IMR-90 (cell line): ENCODE results near the gene CWC27. TPM values are rescaled to one million over a fixed set of nuclear protein-coding genes. Genes with fewer than 3 reads are reported as not detected.
A peak's percentile ranks its signal among the peaks of the same experiment; 100 is the strongest.

Source experiments
- ATAC-seq: fragments of 200-7000 bp; cut with Tn5 transposase; 2 replicates; pipeline ENCODE4 v1.9.1; 2020; ENCODE audit warnings: low read depth, mild to moderate bottlenecking, moderate library complexity
- BruUV-seq: library from RNA; stranded (reverse); fragments of 400-500 nt; replicated peaks from 2 replicates; lab custom pipeline; 2021; lab: Mats Ljungman, UMichigan
- CTCF ChIA-PET: fragments of 300-600 bp; formaldehyde crosslinking; extraction: SDS; loops from one replicate; lab custom pipeline; 2021; ENCODE audit warnings: antibody characterized with exemption; lab: Yijun Ruan, JAX
- POLR2A ChIA-PET: fragments of 300-600 bp; sonication (Branson Sonifier 250); formaldehyde crosslinking; loops from one replicate; lab custom pipeline; 2022; ENCODE audit warnings: antibody characterized with exemption; ENCODE audit not compliant: unreplicated experiment; lab: Charles Lee
- DNase-seq: peaks from one replicate; pipeline ENCODE4 v3.0.0; 2013
- H2AFZ ChIP-seq: replicated peaks from 2 replicates; pipeline ENCODE3; 2013; ENCODE audit warnings: low read length, mild to moderate bottlenecking; ENCODE audit not compliant: poor library complexity
- H2AK5ac ChIP-seq: 2 replicates; pipeline ENCODE4 v1.6.1; 2013; ENCODE audit warnings: low read depth, low read length, inconsistent platforms
- H2AK9ac ChIP-seq: replicated peaks from 2 replicates; pipeline ENCODE3; 2013; ENCODE audit warnings: mild to moderate bottlenecking, low read depth, low read length, moderate library complexity; ENCODE audit not compliant: poor library complexity
- H2BK120ac ChIP-seq: 2 replicates; pipeline ENCODE4 v1.6.1; 2013; ENCODE audit warnings: low read depth, low read length, inconsistent platforms
- H2BK15ac ChIP-seq: 3 replicates; pipeline ENCODE4 v1.6.1; 2013; ENCODE audit warnings: low read depth, low read length, inconsistent platforms
- H2BK20ac ChIP-seq: 2 replicates; pipeline ENCODE4 v1.6.1; 2013; ENCODE audit warnings: low read depth, mild to moderate bottlenecking, inconsistent platforms, low read length, moderate library complexity
- H2BK5ac ChIP-seq: 2 replicates; pipeline ENCODE4 v1.6.1; 2013; ENCODE audit warnings: mild to moderate bottlenecking, low read depth, low read length, inconsistent platforms; ENCODE audit not compliant: poor library complexity, severe bottlenecking
- H3K14ac ChIP-seq: replicated peaks from 2 replicates; pipeline ENCODE4 v1.6.1; 2013; ENCODE audit warnings: low read depth, low read length, inconsistent platforms
- H3K18ac ChIP-seq: 2 replicates; pipeline ENCODE4 v1.6.1; 2013; ENCODE audit warnings: low read depth, low read length, control low read depth
- H3K23ac ChIP-seq: 2 replicates; pipeline ENCODE4 v1.6.1; 2013; ENCODE audit warnings: low read depth, low read length, inconsistent platforms
- H3K27ac ChIP-seq: 2 replicates; pipeline ENCODE4 v1.5.1; 2013; ENCODE audit warnings: mild to moderate bottlenecking, control low read depth, low read length; ENCODE audit not compliant: insufficient read depth
- H3K27me3 ChIP-seq: 2 replicates; pipeline ENCODE4 v1.6.1; 2013; ENCODE audit warnings: low read length; ENCODE audit not compliant: control insufficient read depth, insufficient read depth
- H3K36me3 ChIP-seq: 2 replicates; pipeline ENCODE4 v1.6.1; 2013; ENCODE audit warnings: low read length, mixed read lengths; ENCODE audit not compliant: control insufficient read depth, insufficient read depth
- H3K4ac ChIP-seq: 2 replicates; pipeline ENCODE4 v1.6.1; 2013; ENCODE audit warnings: low read depth, low read length, inconsistent platforms
- H3K4me1 ChIP-seq: 2 replicates; pipeline ENCODE4 v1.6.1; 2013; ENCODE audit warnings: low read length, mixed read lengths; ENCODE audit not compliant: control insufficient read depth, insufficient read depth
- H3K4me2 ChIP-seq: 2 replicates; pipeline ENCODE4 v1.6.1; 2013; ENCODE audit warnings: low read depth, mild to moderate bottlenecking, control low read depth, low read length, moderate library complexity
- H3K4me3 ChIP-seq: 2 replicates; pipeline ENCODE4 v1.5.1; 2013; ENCODE audit warnings: low read depth, mild to moderate bottlenecking, control low read depth, low read length, moderate library complexity; ENCODE audit not compliant: insufficient read depth
- H3K56ac ChIP-seq: 2 replicates; pipeline ENCODE4 v1.6.1; 2013; ENCODE audit warnings: low read length, inconsistent platforms; ENCODE audit not compliant: insufficient read depth; ENCODE audit errors: extremely low read depth
- H3K79me1 ChIP-seq, 2 experiments: 2 replicates each; pipeline ENCODE4 v1.6.1; 2013; ENCODE audit warnings: low read length in 2 of 2, inconsistent platforms in 1 of 2, low read depth in 1 of 2
- H3K9ac ChIP-seq: 2 replicates; pipeline ENCODE4 v1.6.1; 2013; ENCODE audit warnings: low read depth, low read length, control low read depth
- H3K9me1 ChIP-seq: 2 replicates; pipeline ENCODE4 v1.6.1; 2013; ENCODE audit warnings: low read length, inconsistent platforms; ENCODE audit not compliant: insufficient read depth
- H3K9me3 ChIP-seq: 2 replicates; pipeline ENCODE4 v1.6.1; 2013; ENCODE audit warnings: low read length; ENCODE audit not compliant: control insufficient read depth, insufficient read depth
- H4K20me1 ChIP-seq: 2 replicates; pipeline ENCODE4 v1.6.1; 2013; ENCODE audit warnings: low read length, inconsistent platforms; ENCODE audit not compliant: insufficient read depth
- H4K5ac ChIP-seq: 2 replicates; pipeline ENCODE4 v1.6.1; 2013; ENCODE audit warnings: mild to moderate bottlenecking, low read depth, low read length, control low read depth
- H4K8ac ChIP-seq, 2 experiments: 2 replicates each; pipeline ENCODE4 v1.6.1; 2013; ENCODE audit warnings: low read depth in 2 of 2, low read length in 2 of 2, control low read depth in 1 of 2, inconsistent platforms in 1 of 2
- H4K91ac ChIP-seq: 2 replicates; pipeline ENCODE4 v1.6.1; 2013; ENCODE audit warnings: low read depth, low read length, inconsistent platforms; ENCODE audit not compliant: insufficient read depth
- MAFK ChIP-seq: IDR thresholded peaks from 2 replicates; pipeline ENCODE4 v1.6.1; 2012; ENCODE audit warnings: low read depth, low read length, improper control_type of control experiment
- MAZ ChIP-seq: IDR thresholded peaks from 2 replicates; pipeline ENCODE4 v1.6.1; 2012; ENCODE audit warnings: low read depth, mild to moderate bottlenecking, low read length, improper control_type of control experiment, moderate library complexity, borderline replicate concordance
- MXI1 ChIP-seq: IDR thresholded peaks from 2 replicates; pipeline ENCODE4 v1.6.1; 2012; ENCODE audit warnings: low read depth, mild to moderate bottlenecking, low read length, moderate library complexity, borderline replicate concordance
- RFX5 ChIP-seq: IDR thresholded peaks from 2 replicates; pipeline ENCODE4 v1.8.0; 2012; ENCODE audit warnings: low read depth, mild to moderate bottlenecking, low read length, moderate library complexity
- dilution Hi-C: fragments of 300-500 bp; cut with HindIII; formaldehyde crosslinking; loops from one replicate; pipeline ENCODE4 v1.14.3; 2018; ENCODE audit warnings: low sequenced_read_pairs; ENCODE audit not compliant: unreplicated experiment
- in situ Hi-C: fragments of 300-500 bp; cut with MboI; formaldehyde crosslinking; loops from 3 replicates; pipeline ENCODE4 v1.14.3; 2019; ENCODE audit warnings: low sequenced_read_pairs, inconsistent platforms, mixed read lengths
- intact Hi-C: fragments of 100-400 bp; cut with micrococcal nuclease; formaldehyde crosslinking; loops from 2 replicates; pipeline ENCODE4 v1.10.0; 2022
- polyA plus RNA-seq, 3 experiments: library from polyadenylated mRNA; depleted of rRNA; stranded (reverse); fragments of >200 nt; gene quantifications; 2 replicates each; pipeline ENCODE4 v1.2.3, GENCODE V29; 2012; ENCODE audit warnings: low replicate concordance in 1 of 3
- total RNA-seq: library from RNA; depleted of rRNA; stranded (reverse); fragments of >200 nt; gene quantifications from 2 replicates; pipeline ENCODE4 v1.2.3, GENCODE V29; 2012

Gene CWC27
- total and polyA plus RNA-seq, 2 of the 4 experiments (the other 2 are of a cell fraction), result 13.3 to 17.1 TPM

DNA sequence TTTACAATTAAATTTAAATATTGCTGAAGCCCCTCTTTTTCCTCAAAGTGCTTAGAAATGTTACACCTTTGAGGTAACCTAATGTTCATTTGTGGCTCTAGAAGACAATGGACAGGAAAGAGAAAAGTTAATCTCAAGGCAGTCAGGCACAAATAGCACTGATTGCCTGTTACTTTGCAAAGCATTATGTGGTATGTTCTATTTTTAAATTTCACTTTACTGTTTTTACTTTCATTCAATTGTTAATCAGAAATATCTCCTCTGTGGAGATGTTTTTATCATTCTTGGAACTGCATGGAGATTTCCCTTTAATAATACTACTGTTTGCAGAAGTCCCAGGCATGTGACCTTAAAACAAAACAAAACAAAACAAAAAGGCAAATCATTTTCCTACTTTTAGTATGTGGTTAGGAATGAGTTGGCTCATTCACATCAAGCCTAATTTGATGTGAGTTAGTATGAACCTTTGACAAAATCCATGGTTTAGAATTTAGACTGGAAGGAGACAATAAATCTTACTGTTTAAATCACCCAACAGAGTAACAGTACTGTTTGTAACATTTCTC is 67.5 kb downstream of the CWC27 start:
- intact Hi-C loops (no loop called here), in situ Hi-C loops (no loop called here), dilution Hi-C loops (no loop called here)
- Histone ChIP-seq H3K4me2 (no peak overlapping the region; the same call in 1 of the 2 replicates), H3K9me3 (no peaks in the 10 kb centered on the region), H3K56ac (no peak overlapping the region), H3K4me3 (no peak overlapping the region), H2BK20ac (no peak overlapping the region), H4K20me1 (no peaks in the 10 kb centered on the region), H3K9ac (no peak overlapping the region), H3K18ac (peak overlapping the region; percentile 54; the same call in 1 of the 2 replicates), H3K27me3 (no peaks in the 10 kb centered on the region), H2AK5ac (no peak overlapping the region), H3K9me1 (no peaks in the 10 kb centered on the region; the same call in 1 of the 2 replicates), H2AFZ (no peak overlapping the region), H3K14ac (no peak overlapping the region; the same call in 1 of the 2 replicates), H3K23ac (no peak overlapping the region), H3K36me3 (no peaks in the 10 kb centered on the region; the same call in 1 of the 2 replicates), H2BK120ac (no peak overlapping the region), H3K79me1 (no peaks in the 10 kb centered on the region), H4K91ac (no peak overlapping the region), H3K4ac (no peak overlapping the region), H3K4me1 (no peaks in the 10 kb centered on the region), H4K5ac (no peak overlapping the region), H2BK5ac (no peak overlapping the region), H2BK15ac (no peak overlapping the region), H2AK9ac (no peak overlapping the region), H4K8ac (no peak overlapping the region; a peak in 1 of 4 replicates), H3K27ac (no peak overlapping the region)
- BruUV-seq, result no TSS peak
- CTCF ChIA-PET, result no interaction called here
- no peak for TF ChIP-seq RFX5
- no peak for TF ChIP-seq MAFK
- no peak for TF ChIP-seq MAZ
- no peak for TF ChIP-seq MXI1
- POLR2A ChIA-PET, result no interaction called here
- DNase-seq (peak; percentile 19), ATAC-seq (no peak)
